Measurements from ENCODE around the gene RNF144A.

DNA sequence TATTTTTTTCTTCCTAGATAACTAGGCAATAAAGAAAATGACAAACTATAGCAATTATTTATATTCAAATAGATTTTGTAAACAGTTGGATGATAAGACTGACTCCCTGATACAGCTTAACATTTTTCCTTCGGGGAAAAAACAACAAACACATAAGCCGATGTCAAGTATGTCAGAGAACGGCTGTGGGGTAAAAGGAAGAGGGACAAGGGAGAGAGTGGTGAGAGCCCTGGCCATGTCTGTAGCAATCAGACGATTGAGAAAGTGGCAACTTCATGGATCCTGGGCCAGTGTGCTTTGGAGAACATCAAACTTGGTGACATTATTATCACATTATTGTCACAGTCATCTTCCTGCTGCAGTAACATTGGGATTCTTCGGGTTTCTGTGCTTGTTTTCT, 65.2 kb downstream of the RNF144A start:
- TF ChIP-seq, protein P1, sequence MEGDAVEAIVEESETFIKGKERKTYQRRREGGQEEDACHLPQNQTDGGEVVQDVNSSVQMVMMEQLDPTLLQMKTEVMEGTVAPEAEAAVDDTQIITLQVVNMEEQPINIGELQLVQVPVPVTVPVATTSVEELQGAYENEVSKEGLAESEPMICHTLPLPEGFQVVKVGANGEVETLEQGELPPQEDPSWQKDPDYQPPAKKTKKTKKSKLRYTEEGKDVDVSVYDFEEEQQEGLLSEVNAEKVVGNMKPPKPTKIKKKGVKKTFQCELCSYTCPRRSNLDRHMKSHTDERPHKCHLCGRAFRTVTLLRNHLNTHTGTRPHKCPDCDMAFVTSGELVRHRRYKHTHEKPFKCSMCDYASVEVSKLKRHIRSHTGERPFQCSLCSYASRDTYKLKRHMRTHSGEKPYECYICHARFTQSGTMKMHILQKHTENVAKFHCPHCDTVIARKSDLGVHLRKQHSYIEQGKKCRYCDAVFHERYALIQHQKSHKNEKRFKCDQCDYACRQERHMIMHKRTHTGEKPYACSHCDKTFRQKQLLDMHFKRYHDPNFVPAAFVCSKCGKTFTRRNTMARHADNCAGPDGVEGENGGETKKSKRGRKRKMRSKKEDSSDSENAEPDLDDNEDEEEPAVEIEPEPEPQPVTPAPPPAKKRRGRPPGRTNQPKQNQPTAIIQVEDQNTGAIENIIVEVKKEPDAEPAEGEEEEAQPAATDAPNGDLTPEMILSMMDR (conservative IDR thresholded peaks at IDR 0.05; ENCODE audit: low read depth, low read length), result no peak
- TF ChIP-seq EZH2phosphoT487 (IDR thresholded peaks at IDR 0.05; ENCODE audit: borderline replicate concordance, low read length) (no peak), EZH2 (IDR thresholded peaks at IDR 0.05; ENCODE audit: low read length, unreplicated experiment) (no peak)
